HepG2 (cell line): ENCODE data around the gene SIGLEC9. TPM values are rescaled to one million over a fixed set of nuclear protein-coding genes. Genes with fewer than 3 reads are reported as not detected.

Experiments
- ATAC-seq: fragments of 200-7000 bp; cut with Tn5 transposase; 3 replicates; pipeline ENCODE4 v1.9.1; 2020; ENCODE audit warnings: mild to moderate bottlenecking, moderate library complexity
- BruUV-seq: library from RNA; stranded (reverse); fragments of 400-500 nt; replicated peaks from 2 replicates; lab custom pipeline; 2021; lab: Mats Ljungman, UMichigan
- CTCF ChIA-PET: fragments of 300-600 bp; formaldehyde crosslinking; extraction: SDS; loops from one replicate; lab custom pipeline; 2021; ENCODE audit warnings: low total read pairs, inconsistent platforms, low intra/inter-chr PET ratio; lab: Yijun Ruan, JAX
- POLR2A ChIA-PET: fragments of 350-600 bp; sonication (Branson Sonifier 250); formaldehyde crosslinking; loops from one replicate; lab custom pipeline; 2020; ENCODE audit warnings: antibody characterized with exemption, inconsistent platforms; lab: Yijun Ruan, JAX
- DNase-seq: peaks from one replicate; pipeline ENCODE4 v3.0.0-alpha.2; 2015; ENCODE audit warnings: low spot score
- FAIRE-seq: peaks from 3 replicates; lab custom pipeline; 2011; peaks lifted over from hg19 to GRCh38; lab: Jason Lieb, UNC
- H2AFZ ChIP-seq: one replicate; pipeline ENCODE4 v1.6.1; 2011; ENCODE audit warnings: low read length, inconsistent platforms
- H3K27ac ChIP-seq: fragments of 300-600 bp; 3 replicates; pipeline ENCODE4 v1.8.0; 2011; ENCODE audit warnings: mixed run types, mild to moderate bottlenecking, mixed read lengths, low read length, inconsistent platforms; ENCODE audit not compliant: insufficient read depth; ENCODE audit errors: extremely low read length
- H3K27me3 ChIP-seq, 2 experiments: fragments of 200-600 bp in 1 of 2; 2 replicates in 1 of 2; 3 replicates in 1 of 2; pipeline versions ENCODE4 v1.6.0 to v1.8.0; 2011; ENCODE audit warnings: low read length in 2 of 2, mild to moderate bottlenecking in 2 of 2, moderate library complexity in 2 of 2, inconsistent platforms in 1 of 2; ENCODE audit not compliant: insufficient read depth in 2 of 2, control insufficient read depth in 1 of 2
- H3K36me3 ChIP-seq, 2 experiments: fragments of 200-600 bp in 1 of 2; replicated peaks in 1 of 2; 2 replicates in 1 of 2; 3 replicates in 1 of 2; pipeline versions ENCODE4 v1.5.1 to v1.8.0; 2011; ENCODE audit warnings: low read length in 2 of 2, inconsistent platforms in 1 of 2; ENCODE audit not compliant: insufficient read depth in 2 of 2, control insufficient read depth in 1 of 2
- H3K4me1 ChIP-seq: 2 replicates; pipeline ENCODE4 v1.5.1; 2012; ENCODE audit warnings: low read length, inconsistent platforms; ENCODE audit not compliant: insufficient read depth
- H3K4me2 ChIP-seq: 2 replicates; pipeline ENCODE4 v1.6.0; 2011; ENCODE audit warnings: low read depth, low read length, inconsistent platforms
- H3K4me3 ChIP-seq, 3 experiments: fragments of 200-600 bp in 1 of 3; sonication (generic), shearing (Covaris generic) in 1 of 3; replicated peaks in 1 of 3; 2 replicates each; pipeline ENCODE4 v1.5.1; 2011 to 2016; ENCODE audit warnings: low read length in 3 of 3, inconsistent platforms in 2 of 3, low read depth in 2 of 3, mild to moderate bottlenecking in 2 of 3, control low read depth in 1 of 3, mixed read lengths in 1 of 3; ENCODE audit not compliant: insufficient read depth in 1 of 3
- H3K79me2 ChIP-seq: one replicate; pipeline ENCODE4 v1.6.1; 2011; ENCODE audit warnings: low read length, inconsistent platforms; ENCODE audit not compliant: insufficient read depth
- H3K9ac ChIP-seq: 2 replicates; pipeline ENCODE4 v1.6.0; 2011; ENCODE audit warnings: mild to moderate bottlenecking, low read depth, low read length, inconsistent platforms; ENCODE audit not compliant: insufficient read depth
- H3K9me3 ChIP-seq: 2 replicates; pipeline ENCODE4 v1.5.1; 2012; ENCODE audit warnings: mild to moderate bottlenecking, low read length
- H4K20me1 ChIP-seq: 2 replicates; pipeline ENCODE4 v1.6.0; 2011; ENCODE audit warnings: inconsistent platforms, mild to moderate bottlenecking, low read length, moderate library complexity; ENCODE audit not compliant: insufficient read depth
- EZH2 ChIP-seq: conservative IDR thresholded peaks from 2 replicates; pipeline ENCODE4 v1.6.1; 2012; ENCODE audit warnings: mild to moderate bottlenecking, low read depth, low read length, moderate library complexity
- HMGA1 ChIP-seq: sonication (generic); formaldehyde crosslinking; conservative IDR thresholded peaks from 2 replicates; pipeline ENCODE4 v1.4.0; 2020; ENCODE audit warnings: missing genetic modification reagents
- MIER3 ChIP-seq: IDR thresholded peaks from 2 replicates; pipeline ENCODE4 v1.6.1; 2016; ENCODE audit warnings: missing compliant biosample characterization, borderline replicate concordance
- TEF ChIP-seq: sonication (generic); formaldehyde crosslinking; IDR thresholded peaks from 2 replicates; pipeline ENCODE4 v1.5.0; 2020; ENCODE audit warnings: missing genetic modification reagents
- ZBTB7A ChIP-seq: sonication (generic); formaldehyde crosslinking; IDR thresholded peaks from 2 replicates; pipeline ENCODE4 v1.8.0; 2022; ENCODE audit warnings: mild to moderate bottlenecking, missing genetic modification reagents
- ZNF331 ChIP-seq: sonication (generic); formaldehyde crosslinking; IDR thresholded peaks from 2 replicates; pipeline ENCODE4 v1.4.0; 2020; ENCODE audit warnings: missing genetic modification reagents
- ZNF343 ChIP-seq: sonication (generic); formaldehyde crosslinking; IDR thresholded peaks from 2 replicates; pipeline ENCODE4 v1.4.0; 2020; ENCODE audit warnings: mild to moderate bottlenecking, missing genetic modification reagents
- ZNF350 ChIP-seq: sonication (generic); formaldehyde crosslinking; IDR thresholded peaks from 2 replicates; pipeline ENCODE4 v1.4.0; 2020; ENCODE audit warnings: mild to moderate bottlenecking, low read depth, missing genetic modification reagents, borderline replicate concordance
- ZNF414 ChIP-seq: sonication (generic); formaldehyde crosslinking; IDR thresholded peaks from 2 replicates; pipeline ENCODE4 v1.5.0; 2020; ENCODE audit warnings: missing genetic modification reagents
- ZNF839 ChIP-seq: sonication (generic); formaldehyde crosslinking; IDR thresholded peaks from 2 replicates; pipeline ENCODE4 v1.4.0; 2020; ENCODE audit warnings: missing genetic modification reagents, mild to moderate bottlenecking, borderline replicate concordance
- WGBS: methylation state at CpG from one replicate; pipeline ENCODE4 v1.1.6; 2017; ENCODE audit warnings: low lambda C conversion rate; 5-methylcytosine and 5-hydroxymethylcytosine counted together
- in situ Hi-C: cut with HindIII; loops from 2 replicates; pipeline ENCODE4 v1.10.0; 2017; ENCODE audit warnings: low pct_unique_long_range_greater_than_20kb; ENCODE audit not compliant: extremely low pct_ligation_motif_present
- intact Hi-C: fragments of 100-400 bp; cut with micrococcal nuclease; formaldehyde crosslinking; loops from one replicate; pipeline ENCODE4 v1.10.0; 2022; ENCODE audit not compliant: unreplicated experiment
- polyA plus RNA-seq, 8 experiments: library from polyadenylated mRNA; depleted of rRNA in 3 of 8; stranded (reverse) in 7 of 8; unstranded in 1 of 8; fragments of >200 nt; fragmentation: Illumina TruSeq in 4 of 8; extraction: Trizol in 4 of 8; gene quantifications; 2 replicates each; pipeline versions ENCODE4 v1.2.1 to v1.2.3, GENCODE V29; 2011 to 2016; ENCODE audit warnings: low read depth in 4 of 8, missing spikeins in 1 of 8, mixed read lengths in 1 of 8; ENCODE audit not compliant: insufficient read depth in 1 of 8
- total RNA-seq, 5 experiments: library from RNA; depleted of rRNA; stranded (reverse); fragments of >200 nt; fragmentation: Illumina TruSeq; extraction: Trizol; gene quantifications; 2 replicates each; pipeline ENCODE4 v1.2.3, GENCODE V29; 2016; ENCODE audit warnings: low read depth in 1 of 5

Gene SIGLEC9
- total and polyA plus RNA-seq, 2 of the 13 experiments (the other 11 are each of a cell fraction or from before 2014, with no cell fraction given): not detected

- BruUV-seq: no TSS peak
- intact Hi-C loops: no loop called here
- no peak for FAIRE-seq
These were observed 2.3 kb downstream of the SIGLEC9 start for GRCh38 chr19:51127032-51127431.

GRCh38 chr19:51127755-51128154, 3.0 kb downstream of the SIGLEC9 start:
- H3K4me2 ChIP-seq: no peak overlapping the region
- no peak overlapping the region for H2AFZ ChIP-seq
- H4K20me1 ChIP-seq: no peaks in the 10 kb centered on the region
- no peak overlapping the region for H3K27ac ChIP-seq
- BruUV-seq: no TSS peak
- no peaks in the 10 kb centered on the region for H3K9me3 ChIP-seq
- H3K27me3 ChIP-seq: peaks cover 4 to 47% of the 10 kb centered on the region in 2 experiments; a peak in 4 of 5 replicates
- in situ Hi-C loops (no loop called here), intact Hi-C loops (no loop called here)
- no peaks in the 10 kb centered on the region for H3K4me1 ChIP-seq
- no peak overlapping the region for H3K9ac ChIP-seq
- H3K4me3 ChIP-seq: no peak overlapping the region
- H3K36me3 ChIP-seq: no peaks in the 10 kb centered on the region
- POLR2A ChIA-PET: no interaction called here
- no peak for DNase-seq
- WGBS: 25% methylated on average over 3 of the region's 4 CpGs
- CTCF ChIA-PET: no interaction called here
- no peaks in the 10 kb centered on the region for H3K79me2 ChIP-seq
- no peak for FAIRE-seq
- TF ChIP-seq TEF (CRISPR knock-in tag): no peak
- TF ChIP-seq ZNF839 (CRISPR knock-in tag): no peak
- TF ChIP-seq ZNF331 (CRISPR knock-in tag): no peak
- no peak for TF ChIP-seq ZBTB7A (CRISPR knock-in tag)
- TF ChIP-seq ZNF414 (CRISPR knock-in tag): no peak
- TF ChIP-seq MIER3: no peak
- no peak for TF ChIP-seq ZNF343 (CRISPR knock-in tag)
- ATAC-seq: no peak

More at GRCh38 chr19:51127032-51127431, 2.3 kb downstream of the SIGLEC9 start:
- Histone ChIP-seq H3K36me3 (no peaks in the 10 kb centered on the region), H2AFZ (no peak overlapping the region), H3K9ac (no peak overlapping the region), H3K27ac (no peak overlapping the region), H3K27me3 (peaks cover 4 to 48% of the 10 kb centered on the region in 2 experiments; a peak in 4 of 5 replicates), H3K4me3 (no peak overlapping the region), H3K9me3 (no peaks in the 10 kb centered on the region), H3K4me2 (no peak overlapping the region), H4K20me1 (no peaks in the 10 kb centered on the region), H3K79me2 (no peaks in the 10 kb centered on the region), H3K4me1 (no peaks in the 10 kb centered on the region)
- ATAC-seq (no peak), DNase-seq (no peak)
- in situ Hi-C loops: no loop called here
- POLR2A ChIA-PET: no interaction called here
- CTCF ChIA-PET: no interaction called here
- 5% methylated on average over 1 of the region's 6 CpGs for WGBS
- no peak for TF ChIP-seq EZH2
- no peak for TF ChIP-seq ZNF350 (CRISPR knock-in tag)
- no peak for TF ChIP-seq HMGA1 (CRISPR knock-in tag)
